ENCODE data around the gene YWHAG. TPM values are rescaled to one million over a fixed set of nuclear protein-coding genes. Genes with fewer than 3 reads are reported as not detected.
"Not testable (repeated sequence)": the region's sequence is repeated elsewhere in the genome, so short reads cannot be mapped to it uniquely, and the experiment has no call there.

The YWHAG gene
- total RNA-seq, 3 donors from 2014 or later = 74.3 to 114 (median 102) TPM

DNA sequence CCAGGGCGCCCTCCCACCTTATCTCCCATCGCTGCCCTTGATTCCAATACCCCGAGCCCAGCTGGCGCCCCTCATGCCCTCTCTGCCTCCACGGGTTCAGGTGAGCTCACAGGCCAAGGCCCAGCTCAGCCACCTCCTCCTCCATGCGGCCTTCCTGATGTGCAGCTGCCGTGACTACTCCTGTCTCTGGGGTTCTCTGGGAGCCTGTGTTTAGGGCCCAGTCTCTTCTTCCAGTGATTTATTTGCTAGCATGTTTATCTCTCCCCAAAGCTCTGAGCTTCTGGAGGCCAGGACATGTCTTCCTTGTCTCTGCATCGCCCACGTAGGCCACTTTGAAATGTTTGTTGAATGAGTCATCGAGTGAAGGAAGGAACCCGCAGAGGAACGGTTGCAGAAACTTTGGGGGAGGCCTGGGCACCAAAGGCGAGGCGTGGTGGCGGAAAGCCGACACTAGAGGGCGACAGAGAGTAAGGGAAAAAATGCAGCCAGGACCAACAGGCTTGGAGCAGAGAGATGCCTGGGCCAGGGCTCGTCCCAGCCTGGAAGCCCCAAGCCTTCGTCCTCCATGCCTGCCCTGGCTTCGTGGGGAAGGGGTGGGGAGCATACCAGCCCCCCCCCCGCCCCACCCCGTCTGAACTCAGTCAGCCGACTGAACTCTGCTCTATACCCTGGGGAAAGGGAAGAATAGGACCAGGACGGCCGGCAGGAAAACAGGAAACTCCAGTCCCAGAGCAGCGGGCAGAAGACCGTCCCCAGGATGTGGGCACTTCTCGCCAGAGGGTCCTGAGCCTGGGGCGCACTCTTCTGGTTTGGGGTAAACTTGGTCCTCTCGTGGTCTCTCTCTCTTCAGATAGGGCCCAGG, 67.2 kb downstream of the YWHAG start:
- ATAC-seq (peak; percentile 89), DNase-seq (peak; percentile 88 to 95 (median 94))
- intact Hi-C loops (cut with DNase I, micrococcal nuclease) = no loop called here
- H3K4me3 ChIP-seq = no peak overlapping the region
- H3K4me1 ChIP-seq (ENCODE audit: low read depth) = peaks cover 30% of the 10 kb centered on the region
- H3K9me3 ChIP-seq = no peaks in the 10 kb centered on the region
- TF ChIP-seq, protein P1, sequence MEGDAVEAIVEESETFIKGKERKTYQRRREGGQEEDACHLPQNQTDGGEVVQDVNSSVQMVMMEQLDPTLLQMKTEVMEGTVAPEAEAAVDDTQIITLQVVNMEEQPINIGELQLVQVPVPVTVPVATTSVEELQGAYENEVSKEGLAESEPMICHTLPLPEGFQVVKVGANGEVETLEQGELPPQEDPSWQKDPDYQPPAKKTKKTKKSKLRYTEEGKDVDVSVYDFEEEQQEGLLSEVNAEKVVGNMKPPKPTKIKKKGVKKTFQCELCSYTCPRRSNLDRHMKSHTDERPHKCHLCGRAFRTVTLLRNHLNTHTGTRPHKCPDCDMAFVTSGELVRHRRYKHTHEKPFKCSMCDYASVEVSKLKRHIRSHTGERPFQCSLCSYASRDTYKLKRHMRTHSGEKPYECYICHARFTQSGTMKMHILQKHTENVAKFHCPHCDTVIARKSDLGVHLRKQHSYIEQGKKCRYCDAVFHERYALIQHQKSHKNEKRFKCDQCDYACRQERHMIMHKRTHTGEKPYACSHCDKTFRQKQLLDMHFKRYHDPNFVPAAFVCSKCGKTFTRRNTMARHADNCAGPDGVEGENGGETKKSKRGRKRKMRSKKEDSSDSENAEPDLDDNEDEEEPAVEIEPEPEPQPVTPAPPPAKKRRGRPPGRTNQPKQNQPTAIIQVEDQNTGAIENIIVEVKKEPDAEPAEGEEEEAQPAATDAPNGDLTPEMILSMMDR (IDR thresholded peaks at IDR 0.05) = peak; percentile 96
- H3K36me3 ChIP-seq (ENCODE audit: low read depth) = no peaks in the 10 kb centered on the region

DNA sequence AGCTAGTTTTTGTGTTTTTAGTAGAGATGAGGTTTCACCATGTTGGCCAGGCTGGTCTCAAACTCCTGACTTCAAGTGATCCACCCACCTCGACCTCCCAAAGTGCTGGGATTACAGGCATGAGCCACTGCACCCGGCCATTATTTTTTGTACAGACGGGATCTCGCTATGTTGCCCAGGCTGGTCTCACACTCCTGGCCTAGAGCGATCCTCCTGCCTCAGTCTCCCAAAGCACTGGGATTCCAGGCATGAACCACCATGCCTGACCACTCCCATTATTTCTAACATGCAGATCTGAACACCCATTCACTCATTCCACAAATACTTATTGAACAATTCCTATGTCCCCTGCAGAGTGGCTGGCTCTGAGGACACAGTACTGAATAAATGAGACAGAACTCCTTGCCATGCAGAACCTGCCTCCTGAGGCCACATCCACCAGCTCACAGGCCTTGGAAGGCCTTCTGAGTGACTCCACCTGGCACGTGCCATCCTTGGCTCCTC, 67.9 kb downstream of the YWHAG start:
- intact Hi-C loops (cut with DNase I, micrococcal nuclease); H3K36me3 ChIP-seq (ENCODE audit: low read depth); DNase-seq; ATAC-seq; H3K9me3 ChIP-seq; H3K4me3 ChIP-seq: not testable (repeated sequence)
- peaks cover 24% of the 10 kb centered on the region for H3K4me1 ChIP-seq (ENCODE audit: low read depth)

DNA sequence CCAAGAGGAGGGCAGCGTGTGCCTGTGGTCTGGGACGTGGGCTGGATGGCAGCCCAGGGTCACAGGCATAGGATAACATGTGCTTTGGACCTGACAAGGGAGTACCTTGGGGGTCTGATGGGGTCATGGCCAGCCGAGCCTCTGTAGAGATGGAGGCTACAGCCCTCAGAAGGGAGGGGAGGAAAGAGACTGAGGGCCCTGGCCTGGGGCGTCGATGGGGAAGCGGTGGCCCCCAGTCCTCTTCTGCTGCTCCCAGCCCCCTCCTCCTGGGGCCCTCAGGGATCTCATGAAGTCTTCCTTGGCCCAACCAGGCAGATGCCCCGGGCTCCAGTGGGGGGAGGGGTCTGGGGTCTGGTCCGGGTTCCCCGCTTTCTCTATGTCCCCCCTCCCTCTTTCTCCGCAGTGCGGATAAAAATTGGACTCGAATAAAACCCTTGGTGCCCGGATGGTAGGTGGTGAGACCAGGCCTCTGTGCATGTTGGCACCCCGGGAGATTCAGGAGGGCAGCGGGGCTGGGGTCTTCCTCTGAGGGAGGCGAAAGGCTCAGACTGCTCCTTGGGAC, 71.9 kb downstream of the YWHAG start:
- no peak for ATAC-seq
- Histone ChIP-seq H3K4me1 (ENCODE audit: low read depth) (peaks cover 11% of the 10 kb centered on the region), H3K36me3 (ENCODE audit: low read depth) (no peaks in the 10 kb centered on the region), H3K4me3 (no peak overlapping the region), H3K9me3 (no peaks in the 10 kb centered on the region)
- no peak for DNase-seq
- intact Hi-C loops (cut with DNase I, micrococcal nuclease) = loop anchor here in 1 of 2 donors (10.0 kb wide), 1 partner anchor 102 kb away; no protein-coding TSS in a partner anchor
- TF ChIP-seq, protein P1 (IDR thresholded peaks at IDR 0.05) = no peak

DNA sequence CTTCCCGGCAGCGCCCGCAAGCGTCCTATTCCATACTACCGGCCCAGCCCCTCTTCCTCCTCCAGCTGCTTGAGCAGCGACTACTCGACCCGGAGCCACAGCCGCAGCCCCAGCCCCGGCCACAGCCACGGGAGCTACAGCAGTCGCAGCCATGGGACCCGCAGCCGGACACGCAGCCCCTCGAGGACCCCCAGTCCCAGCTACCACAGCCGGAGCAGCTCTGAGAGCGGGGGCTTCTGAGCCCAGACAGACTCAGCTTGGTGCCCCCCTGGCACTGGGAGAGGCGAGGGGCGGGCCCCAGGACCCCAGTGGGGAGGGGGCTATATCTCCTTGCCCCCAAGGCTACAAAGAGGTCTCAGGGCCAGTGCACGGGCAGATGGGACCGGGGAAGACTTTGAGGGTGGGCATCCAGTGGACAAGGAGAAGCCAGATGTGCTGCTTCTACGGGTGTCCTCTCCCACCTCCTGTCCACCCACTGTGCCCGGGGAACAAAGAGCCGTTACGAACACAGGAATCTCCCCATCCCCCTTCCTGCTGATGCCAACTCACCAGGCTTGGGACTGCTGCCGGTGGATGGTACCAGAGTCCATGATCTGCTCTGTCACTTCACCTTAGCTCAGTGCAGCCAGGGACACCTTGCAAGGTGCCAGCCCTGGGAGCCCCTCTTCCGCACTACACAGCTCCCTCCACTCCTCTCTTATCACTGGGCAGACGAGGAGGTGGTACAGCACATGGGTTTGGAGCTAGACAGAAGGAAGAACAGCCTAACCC, 73.0 kb downstream of the YWHAG start:
- no peak overlapping the region for H3K4me3 ChIP-seq
- DNase-seq (no peak), ATAC-seq (no peak)
- no peaks in the 10 kb centered on the region for H3K9me3 ChIP-seq
- peaks cover 9% of the 10 kb centered on the region for H3K4me1 ChIP-seq (ENCODE audit: low read depth)
- intact Hi-C loops (cut with DNase I, micrococcal nuclease) = loop anchor here in 1 of 2 donors (10.0 kb wide), 1 partner anchor 101 kb away; no protein-coding TSS in a partner anchor
- no peaks in the 10 kb centered on the region for H3K36me3 ChIP-seq (ENCODE audit: low read depth)
- TF ChIP-seq, protein P1 (IDR thresholded peaks at IDR 0.05) = no peak

DNA sequence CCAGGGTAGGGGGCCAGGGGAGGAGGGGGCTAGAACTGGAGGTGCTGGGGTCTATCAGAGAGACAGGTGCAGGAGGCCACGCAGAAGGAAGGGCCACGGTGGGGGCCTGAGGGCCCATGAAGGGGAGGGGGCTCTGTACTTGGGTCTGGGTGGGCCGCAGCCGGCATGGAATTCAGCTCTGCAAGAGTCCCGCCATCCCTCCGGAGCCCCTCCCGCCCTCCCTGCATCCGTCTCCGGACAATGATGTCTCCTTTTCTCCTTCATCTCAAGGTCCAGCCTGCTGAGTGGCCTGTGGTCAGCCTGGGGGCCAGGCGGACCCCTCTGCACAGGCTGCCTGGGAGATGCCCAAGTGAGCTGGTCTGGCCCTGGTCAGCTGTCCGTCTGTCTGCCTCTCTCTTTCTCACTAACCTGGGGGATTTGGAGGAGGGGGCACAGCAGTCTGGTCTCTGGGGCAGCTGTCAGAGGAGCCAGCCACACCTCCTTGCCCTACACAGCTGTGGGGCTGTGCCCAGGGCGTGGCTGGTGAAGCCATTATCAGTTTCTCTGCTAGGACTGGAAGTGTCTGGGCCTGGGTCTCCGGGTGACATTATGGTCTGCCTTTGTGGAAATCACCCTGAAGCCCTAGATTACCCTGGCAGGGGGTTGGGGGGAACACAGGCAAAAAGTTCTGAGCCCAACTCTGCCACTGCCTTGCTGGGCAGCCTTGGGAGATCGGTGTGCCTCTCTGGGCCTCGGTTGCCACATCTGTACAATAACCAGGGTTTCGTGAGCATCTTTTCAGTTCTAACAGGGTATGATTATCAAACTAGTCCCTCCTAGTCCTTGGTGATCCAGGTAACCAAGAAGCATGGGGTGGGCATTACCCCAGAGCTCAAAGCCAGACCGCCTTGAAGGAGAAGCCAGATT, 75.3 kb downstream of the YWHAG start:
- H3K36me3 ChIP-seq (ENCODE audit: low read depth) = no peaks in the 10 kb centered on the region
- ATAC-seq (no peak), DNase-seq (no peak)
- H3K4me3 ChIP-seq = no peak overlapping the region
- TF ChIP-seq, protein P1 (IDR thresholded peaks at IDR 0.05) = no peak
- intact Hi-C loops (cut with DNase I, micrococcal nuclease) = loop anchor here in 1 of 2 donors (10.0 kb wide), 1 partner anchor 99 kb away; no protein-coding TSS in a partner anchor
- peaks cover 9% of the 10 kb centered on the region for H3K4me1 ChIP-seq (ENCODE audit: low read depth)
- H3K9me3 ChIP-seq = no peaks in the 10 kb centered on the region
